ENCODE data around the gene PALLD.

- TF ChIP-seq EZH2 (IDR thresholded peaks at IDR 0.05; ENCODE audit: insufficient read depth, poor library complexity, severe bottlenecking) (no peak), EZH2phosphoT487 (IDR thresholded peaks at IDR 0.05; ENCODE audit: insufficient read depth, low read depth) (no peak)
Observed at GRCh38 chr4:168860827-168861226, 364.0 kb downstream of the PALLD start.

All from GM23248 (cell line).